GM18498 (cell line): ENCODE results near the gene SLC15A3.

Experiments
- ATAC-seq: cut with Tn5 transposase; IDR thresholded peaks from one replicate; pipeline ENCODE4 v1.9.1; 2021; ENCODE audit warnings: mild to moderate bottlenecking, moderate library complexity; ENCODE audit not compliant: unreplicated experiment

The SLC15A3 gene

GRCh38 chr11:60895687-60896086 lies 56.3 kb downstream of the SLC15A3 start:
- no peak for ATAC-seq

- no peak for ATAC-seq
These were observed 60.8 kb downstream of the SLC15A3 start for GRCh38 chr11:60891103-60891741.

- no peak for ATAC-seq
These were observed 61.3 kb downstream of the SLC15A3 start for GRCh38 chr11:60890696-60891095.

- no peak for ATAC-seq
These were observed 62.1 kb downstream of the SLC15A3 start for GRCh38 chr11:60889869-60890311.

- ATAC-seq, result peak; percentile 59
These were observed 64.4 kb downstream of the SLC15A3 start for GRCh38 chr11:60887556-60887955.
